Smooth muscle cell of the brain vasculature (primary cell): ENCODE data around the gene DNMT3L.
"Not testable (repeated sequence)": the region's sequence is repeated elsewhere in the genome, so short reads cannot be mapped to it uniquely, and the experiment has no call there.

Experiments used
- DNase-seq: peaks from one replicate; pipeline ENCODE4 v3.0.0-alpha.2; 2012; ENCODE audit warnings: low read depth, low spot score

The DNMT3L gene

GRCh38 chr21:44249204-44250037 is 12.3 kb downstream of the DNMT3L start:
- not testable (repeated sequence) for DNase-seq

- DNase-seq = not testable (repeated sequence)
These were observed 13.8 kb downstream of the DNMT3L start for GRCh38 chr21:44247904-44248303.

GRCh38 chr21:44243980-44244379 is 17.7 kb downstream of the DNMT3L start:
- DNase-seq = not testable (repeated sequence)

- not testable (repeated sequence) for DNase-seq
These were observed 20.4 kb downstream of the DNMT3L start for GRCh38 chr21:44241281-44241680.

GRCh38 chr21:44240842-44241241 is 20.9 kb downstream of the DNMT3L start, which contains the start of gene ICOSLG:
TSS of gene ICOSLG (minus strand) at chr21:44240943. CDS start at chr21:44240817, 126 bp downstream.
- not testable (repeated sequence) for DNase-seq

GRCh38 chr21:44240353-44240752 is 21.3 kb downstream of the DNMT3L start:
- DNase-seq = not testable (repeated sequence)

DNA sequence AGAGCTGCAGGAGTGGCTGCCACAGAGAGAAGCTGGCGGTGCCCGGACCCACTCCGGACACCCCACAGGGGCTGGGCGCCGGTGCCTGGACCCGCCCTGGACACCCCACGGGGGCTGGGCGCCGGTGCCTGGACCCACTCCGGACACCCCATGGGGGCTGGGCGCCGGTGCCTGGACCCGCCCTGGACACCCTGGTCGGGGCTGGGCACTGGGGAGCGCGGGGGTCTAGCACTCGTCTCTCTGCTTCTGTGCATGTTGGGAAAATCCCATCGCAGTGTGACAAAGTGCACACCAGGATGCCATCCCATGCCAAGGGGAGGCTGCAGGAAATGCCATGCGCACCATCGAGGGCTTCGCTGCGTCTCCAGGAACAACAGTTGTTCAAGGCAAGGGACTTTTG is 32.1 kb downstream of the DNMT3L start:
- not testable (repeated sequence) for DNase-seq

DNA sequence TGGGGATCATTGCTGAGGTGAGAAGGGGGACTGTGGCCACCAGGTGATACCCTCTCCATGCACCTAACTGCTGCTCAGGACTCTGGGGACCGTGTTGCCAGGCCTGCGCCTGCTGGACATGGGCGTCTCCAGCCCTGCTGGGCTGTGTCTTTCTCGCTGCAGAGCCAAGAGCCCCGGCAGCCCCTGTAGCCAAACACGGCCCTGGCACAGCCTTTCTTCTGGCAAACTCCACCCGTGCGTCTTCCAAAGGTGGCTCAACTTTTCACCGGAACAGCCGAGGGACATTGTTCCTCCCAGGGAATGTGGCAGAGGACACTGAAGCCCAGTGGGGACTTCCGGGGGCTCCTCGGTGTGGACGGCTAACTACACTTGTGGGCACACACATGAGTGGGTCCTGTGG is 33.6 kb downstream of the DNMT3L start:
- not testable (repeated sequence) for DNase-seq

GRCh38 chr21:44227614-44228013 is 34.1 kb downstream of the DNMT3L start:
- not testable (repeated sequence) for DNase-seq

DNA sequence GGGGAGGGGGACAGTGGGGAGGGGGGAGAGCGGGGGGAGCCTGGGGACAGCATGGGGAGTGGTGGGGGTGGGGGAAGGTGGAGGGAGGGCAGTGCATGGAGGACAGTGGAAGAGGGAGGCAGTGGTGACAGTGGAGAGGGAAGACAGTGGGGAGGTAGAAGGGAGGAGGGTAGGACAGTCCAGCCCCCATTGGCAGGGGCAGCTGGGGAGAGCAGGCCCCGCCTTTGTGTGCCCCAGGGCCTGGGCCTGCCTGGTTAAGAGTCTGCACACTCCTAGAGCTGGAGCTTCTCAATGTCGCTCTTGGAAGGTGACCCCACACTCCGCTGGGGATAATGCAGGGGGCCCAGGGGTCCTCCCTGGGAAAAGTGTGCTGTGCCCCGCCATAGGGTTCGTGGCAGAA is 36.1 kb downstream of the DNMT3L start:
- not testable (repeated sequence) for DNase-seq

DNA sequence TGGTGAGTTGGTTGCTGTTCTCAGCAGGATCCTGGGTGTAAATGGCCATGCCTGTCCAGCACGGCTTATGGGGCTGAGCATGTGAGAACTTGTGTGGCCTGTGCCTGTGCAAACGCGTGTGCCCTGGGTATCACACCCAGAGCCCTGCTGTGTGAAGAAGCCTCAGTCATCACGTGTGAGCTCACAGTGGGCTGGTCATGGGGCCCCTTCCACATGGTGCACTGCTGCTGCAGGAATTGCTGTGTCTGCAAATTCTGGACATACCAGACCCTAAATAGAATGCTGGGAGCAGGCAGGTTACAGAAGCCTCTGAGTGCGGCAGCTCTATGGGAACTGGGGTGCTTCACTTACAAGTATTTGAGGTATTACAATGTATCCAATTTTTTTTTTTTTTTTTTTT is 38.4 kb downstream of the DNMT3L start:
- not testable (repeated sequence) for DNase-seq

- not testable (repeated sequence) for DNase-seq
These were observed 41.0 kb downstream of the DNMT3L start for GRCh38 chr21:44220674-44221073.

DNA sequence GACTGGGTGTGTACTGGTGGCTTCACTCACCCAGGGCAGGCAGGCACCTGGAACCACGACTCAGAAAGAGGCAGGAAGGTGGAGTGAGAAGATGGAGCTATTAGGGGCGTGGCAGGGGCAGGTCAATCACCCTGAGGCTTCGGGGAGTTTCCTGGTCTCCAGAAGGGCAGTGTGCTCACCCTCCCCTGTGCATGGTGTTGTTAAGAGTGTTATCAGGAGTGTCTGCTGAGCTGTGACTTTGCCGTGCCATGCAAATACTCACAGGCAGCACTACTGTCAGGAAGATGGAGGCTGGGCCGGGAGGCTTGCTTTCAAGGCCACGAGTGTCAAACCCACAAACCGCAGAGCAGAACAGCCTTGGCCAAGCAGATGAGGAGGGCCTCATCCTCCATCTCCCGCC is 43.2 kb downstream of the DNMT3L start:
- not testable (repeated sequence) for DNase-seq

DNA sequence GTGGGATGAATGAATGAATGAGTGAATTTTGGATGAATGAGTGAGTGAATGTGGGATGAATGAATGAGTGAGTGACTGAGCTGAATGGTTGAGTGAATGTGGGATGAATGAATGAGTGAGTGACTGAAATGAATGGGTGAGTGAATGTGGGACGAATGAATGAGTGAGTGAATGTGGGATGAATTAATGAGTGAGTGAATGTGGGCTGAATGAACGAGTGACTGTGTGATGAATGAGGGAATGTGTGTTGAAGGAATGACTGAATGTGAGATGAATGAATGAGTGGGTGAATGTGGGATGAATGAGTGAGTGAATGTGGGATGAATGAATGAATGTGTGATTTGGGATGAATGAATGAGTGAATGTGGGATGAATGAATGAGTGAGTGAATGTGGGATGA is 49.7 kb downstream of the DNMT3L start:
- DNase-seq = not testable (repeated sequence)

GRCh38 chr21:44211574-44211973 is 50.1 kb downstream of the DNMT3L start:
- not testable (repeated sequence) for DNase-seq

GRCh38 chr21:44207860-44208646 is 53.6 kb downstream of the DNMT3L start:
- not testable (repeated sequence) for DNase-seq

- not testable (repeated sequence) for DNase-seq
These were observed 54.7 kb downstream of the DNMT3L start for GRCh38 chr21:44206698-44207676.

DNA sequence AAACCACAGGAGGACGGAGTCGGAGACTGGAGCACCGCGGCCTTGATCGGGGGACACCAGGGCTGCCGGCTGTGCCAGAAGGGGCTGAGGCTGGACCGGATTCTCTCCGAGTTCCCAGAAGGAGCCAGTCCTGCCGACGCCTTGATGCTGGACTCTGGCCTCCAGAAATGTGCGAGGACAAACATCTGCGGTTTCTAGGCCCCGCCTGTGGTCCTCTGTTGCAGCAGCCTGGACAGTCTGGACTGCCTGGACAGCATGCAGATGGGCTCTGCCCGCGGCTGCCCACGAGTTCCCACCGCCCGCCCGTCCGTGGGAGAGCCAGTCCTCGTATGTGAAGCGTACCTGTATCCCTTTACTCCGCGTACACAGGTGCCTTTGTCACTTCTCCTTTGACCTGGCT is 55.5 kb downstream of the DNMT3L start:
- not testable (repeated sequence) for DNase-seq

GRCh38 chr21:44202590-44203299 is 59.0 kb downstream of the DNMT3L start:
- not testable (repeated sequence) for DNase-seq

GRCh38 chr21:44199997-44200396 is 61.7 kb downstream of the DNMT3L start:
- DNase-seq = not testable (repeated sequence)
